HG03064 (cell line): ENCODE measurements around the gene RBM15B.
A peak's percentile ranks its signal among the peaks of the same experiment; 100 is the strongest.

Experiments
- ATAC-seq: cut with Tn5 transposase; IDR thresholded peaks from one replicate; pipeline ENCODE4 v1.9.1; 2021; ENCODE audit warnings: low read depth; ENCODE audit not compliant: unreplicated experiment

RBM15B gene

DNA sequence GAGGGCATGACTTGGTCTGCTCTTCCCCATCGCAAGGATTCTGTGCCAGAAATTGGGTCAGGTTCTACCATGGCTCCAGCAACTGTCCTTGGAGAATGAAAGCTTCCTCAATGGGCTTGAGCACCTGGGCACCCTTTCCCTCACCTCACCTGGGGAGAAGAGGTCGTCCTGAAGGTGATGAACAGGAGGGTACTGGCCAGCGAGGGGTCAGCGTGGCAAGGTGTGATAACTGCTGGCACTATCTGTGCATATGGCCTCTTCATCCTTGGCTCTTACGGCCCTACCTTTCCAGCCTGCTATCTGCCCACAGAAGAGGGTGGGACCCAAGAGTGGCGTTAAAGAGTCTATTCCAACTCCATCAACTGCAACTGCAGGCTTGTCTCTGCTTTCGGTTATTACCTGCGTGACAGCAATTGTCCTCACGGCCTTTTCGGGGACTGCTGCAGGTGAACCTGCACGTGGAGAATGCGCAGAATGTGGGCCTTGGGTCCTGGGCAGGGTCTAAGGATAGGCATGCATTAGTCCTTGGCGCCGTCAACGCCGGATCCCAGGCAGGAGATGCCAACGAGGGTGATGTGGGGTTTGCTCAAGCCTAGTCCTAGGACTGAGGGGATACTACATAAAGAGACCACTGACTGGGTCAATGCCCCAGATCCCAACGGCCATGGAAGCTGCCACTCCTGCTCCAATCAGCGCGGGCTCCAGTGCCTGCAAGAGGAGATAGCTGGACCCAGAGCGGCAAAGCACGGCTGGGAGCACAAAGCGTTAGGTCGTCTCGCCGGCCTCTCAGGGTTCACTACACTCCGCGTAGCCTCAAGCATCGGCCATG is 625 bp upstream of the RBM15B start:
- ATAC-seq = peak; percentile 0

GRCh38 chr3:51391566-51392354 is 675 bp downstream of the RBM15B start:
- peak; percentile 10 for ATAC-seq

- no peak for ATAC-seq
Measured at GRCh38 chr3:51392355-51393133, 1.5 kb downstream of the RBM15B start.

GRCh38 chr3:51393134-51393495 is 2.0 kb downstream of the RBM15B start:
- no peak for ATAC-seq

GRCh38 chr3:51393564-51393963 is 2.5 kb downstream of the RBM15B start:
- ATAC-seq = no peak

DNA sequence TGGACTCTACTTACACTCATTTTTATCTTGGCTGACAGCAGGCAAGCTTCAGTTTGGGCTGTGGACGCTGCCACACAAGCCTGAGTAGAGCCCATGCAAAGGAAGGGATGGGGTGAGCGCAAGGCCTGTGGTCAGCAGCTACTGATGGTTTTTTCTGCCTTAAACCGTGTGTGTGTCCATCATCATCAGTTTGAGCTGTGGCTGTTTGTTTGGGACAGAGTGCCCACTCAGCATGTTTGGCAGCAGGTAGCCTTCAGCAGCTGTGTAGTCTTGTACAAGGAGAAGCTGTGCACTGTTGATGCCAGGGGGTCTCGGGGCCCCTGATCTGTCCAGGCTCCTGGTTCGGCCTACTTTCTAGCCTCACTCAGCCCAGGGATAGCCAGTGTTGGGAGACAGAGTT is 3.5 kb downstream of the RBM15B start:
- ATAC-seq = no peak

DNA sequence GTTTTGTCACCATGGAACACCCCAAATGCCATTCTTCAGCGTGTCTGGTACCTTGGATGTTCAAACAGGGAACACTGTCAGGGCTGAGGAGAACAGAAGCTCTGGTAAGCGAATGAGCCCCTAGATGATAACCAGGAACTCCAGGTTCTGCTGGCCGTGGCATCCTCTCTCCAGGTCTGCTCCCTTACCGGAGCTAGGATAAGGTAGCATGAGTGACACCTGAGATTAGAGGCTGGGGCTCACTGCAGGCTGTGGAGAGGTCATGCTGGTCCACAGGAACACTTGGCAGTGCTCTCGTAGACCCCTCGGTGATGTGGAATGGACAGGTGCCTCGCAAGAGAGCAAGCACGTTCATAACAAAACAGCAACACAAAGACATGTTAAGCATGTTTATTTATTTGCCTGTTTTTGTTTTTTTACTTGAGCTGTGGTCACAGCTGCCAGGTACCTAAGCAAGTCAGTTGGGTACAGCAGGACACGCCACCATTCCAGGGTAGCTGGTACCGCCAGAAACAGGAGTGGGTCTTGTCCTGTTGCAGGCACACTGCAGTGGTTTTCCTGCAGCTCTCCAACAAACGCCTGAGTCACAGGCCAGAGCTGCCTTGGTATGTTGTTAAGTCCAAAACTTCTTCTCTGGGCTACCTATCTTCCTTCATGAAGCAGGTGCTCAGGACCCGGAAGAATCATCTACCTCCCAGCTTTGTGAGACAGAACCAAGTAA is 4.6 kb downstream of the RBM15B start:
- no peak for ATAC-seq

DNA sequence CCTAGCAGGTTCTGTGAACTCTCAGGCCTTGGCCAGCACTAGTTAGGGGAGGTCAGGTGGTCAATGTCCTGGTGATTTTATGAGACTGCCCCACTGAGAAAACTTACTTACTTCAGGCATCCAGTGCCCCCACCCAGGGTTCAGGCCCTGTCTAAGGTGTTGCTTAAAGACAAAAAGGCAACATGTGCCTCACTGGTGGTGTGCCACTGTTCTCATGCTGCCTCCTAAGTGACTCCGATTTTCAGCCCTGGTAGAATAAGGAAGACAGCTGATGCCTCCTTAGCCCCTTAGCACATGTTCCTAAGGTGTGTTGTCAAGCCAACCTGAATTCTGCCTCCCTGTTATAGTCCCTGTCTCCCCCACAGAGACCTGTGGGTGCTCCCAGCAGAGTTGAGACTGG is 5.3 kb downstream of the RBM15B start:
- no peak for ATAC-seq

DNA sequence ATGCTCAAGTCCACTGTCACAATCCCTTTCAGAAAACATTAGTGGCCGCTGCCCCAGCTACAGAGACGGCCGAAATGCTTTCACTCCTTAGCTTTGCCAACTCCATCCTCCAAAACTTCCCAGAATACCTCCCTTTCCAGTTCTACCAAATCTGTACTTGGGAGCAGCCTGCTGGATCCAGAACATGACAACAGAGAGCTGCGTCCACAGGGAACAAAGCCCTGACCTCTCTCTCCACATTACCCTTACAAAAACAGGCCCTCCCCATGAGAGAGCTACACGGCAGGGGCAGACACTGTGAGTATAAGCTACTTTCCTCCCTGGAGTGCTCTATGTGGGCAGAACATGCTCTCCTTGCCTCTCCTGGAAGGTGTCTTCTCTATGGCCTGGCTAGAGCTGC is 6.3 kb downstream of the RBM15B start:
- no peak for ATAC-seq

- ATAC-seq = no peak
Measured at GRCh38 chr3:51398595-51399310, 7.7 kb downstream of the RBM15B start.

DNA sequence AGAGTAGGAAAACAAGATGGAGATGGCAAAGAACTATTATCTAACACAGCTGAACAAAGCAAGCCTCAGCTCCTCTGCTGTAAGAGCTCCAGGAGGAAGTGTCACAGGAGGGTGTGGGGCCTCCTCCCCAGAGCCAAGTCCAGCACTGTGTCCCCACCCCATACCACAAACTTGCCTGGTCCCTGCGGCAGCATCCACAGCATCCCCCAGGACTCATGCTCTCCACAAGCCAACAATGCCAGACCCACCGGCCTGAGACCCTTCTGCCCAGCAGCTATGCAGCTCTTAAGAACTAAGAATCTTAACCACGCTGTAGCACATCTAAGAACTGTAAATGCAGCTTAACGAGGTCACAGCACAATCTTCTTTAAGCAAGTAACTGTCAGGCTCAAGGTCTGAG is 9.1 kb downstream of the RBM15B start:
- no peak for ATAC-seq

DNA sequence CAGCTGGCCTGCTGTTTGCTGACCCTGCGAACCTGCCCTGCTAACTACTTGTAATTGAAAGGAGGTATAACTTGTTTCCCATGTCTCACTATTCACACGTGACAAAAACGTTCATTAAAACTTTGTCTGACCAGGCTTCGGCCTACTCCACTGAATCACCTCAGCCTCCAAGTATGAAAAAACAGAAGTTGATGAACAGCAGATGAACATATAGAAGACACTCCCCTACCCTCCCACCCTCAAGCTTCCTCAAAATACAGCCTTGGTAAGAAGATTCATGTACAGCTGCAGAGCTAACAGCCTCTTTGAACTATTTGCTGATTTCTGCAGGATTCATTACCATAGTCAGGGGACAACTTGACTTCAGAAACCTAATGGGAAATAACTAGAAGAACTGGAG is 10.7 kb downstream of the RBM15B start:
- no peak for ATAC-seq

- ATAC-seq = no peak
Measured at GRCh38 chr3:51403675-51404074, 12.6 kb downstream of the RBM15B start.

DNA sequence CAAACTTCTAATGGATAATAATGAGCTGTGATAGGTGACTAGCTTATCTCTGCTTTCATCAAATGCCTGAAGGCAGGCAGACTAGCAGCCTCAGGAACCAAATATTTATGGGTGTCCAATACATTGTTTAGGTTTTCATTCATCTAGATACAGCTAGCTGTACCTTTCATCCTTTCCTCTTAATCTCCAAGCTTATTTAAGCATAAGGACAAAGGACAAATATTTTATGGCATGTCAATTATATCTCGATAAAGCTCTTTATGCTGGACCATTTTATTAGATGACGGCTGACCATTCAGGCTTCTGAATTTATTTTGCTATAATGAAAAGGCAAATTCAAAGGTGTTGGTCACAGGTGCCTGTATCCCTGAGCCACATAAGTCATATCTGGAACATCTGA is 16.9 kb downstream of the RBM15B start:
- no peak for ATAC-seq

- ATAC-seq = no peak
Measured at GRCh38 chr3:51408813-51409212, 17.7 kb downstream of the RBM15B start.

GRCh38 chr3:51422211-51422610 is 31.1 kb downstream of the RBM15B start:
- no peak for ATAC-seq

DNA sequence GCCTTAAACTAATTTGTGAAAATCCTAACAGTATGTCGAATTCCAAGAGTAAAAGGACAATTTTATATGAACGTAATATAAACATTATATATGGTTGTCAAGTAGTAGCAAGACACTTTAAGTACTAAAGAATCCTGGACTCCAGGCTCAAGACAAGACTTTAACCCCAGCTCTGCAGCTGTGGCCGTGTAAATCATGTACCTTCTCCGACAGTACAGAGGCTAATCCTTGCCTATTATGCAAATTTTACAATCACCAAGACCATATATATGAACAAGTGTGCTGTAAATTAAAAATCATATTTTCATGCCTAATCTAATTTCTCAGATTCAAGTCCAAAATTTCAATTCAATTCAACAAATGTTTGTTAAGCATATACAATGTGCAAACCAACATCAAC is 35.8 kb downstream of the RBM15B start:
- no peak for ATAC-seq

GRCh38 chr3:51429138-51429537 is 38.1 kb downstream of the RBM15B start:
- no peak for ATAC-seq

DNA sequence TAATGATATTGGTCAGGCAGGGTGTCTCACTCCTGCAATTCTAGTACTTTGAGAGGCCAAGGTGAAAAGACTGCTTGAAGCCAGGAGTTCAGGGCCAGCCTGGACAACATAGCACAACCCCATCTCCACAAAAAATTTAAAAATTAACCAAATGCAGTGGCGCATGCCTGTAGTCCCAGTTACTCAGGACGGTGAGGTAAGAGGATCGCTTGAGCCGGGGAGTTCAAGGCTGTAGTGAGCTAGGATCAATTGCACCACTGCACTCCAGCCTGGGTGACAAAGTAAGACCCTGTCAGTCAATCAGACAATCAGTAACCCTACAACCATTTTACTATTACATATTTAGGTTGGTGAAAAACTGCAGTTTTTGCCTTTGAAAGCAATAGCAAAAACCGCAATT is 43.0 kb downstream of the RBM15B start:
- no peak for ATAC-seq

GRCh38 chr3:51434746-51435327 is 43.8 kb downstream of the RBM15B start:
- no peak for ATAC-seq
